Measurements from ENCODE around the gene MYO1A. TPM values are rescaled to one million over a fixed set of nuclear protein-coding genes. Genes with fewer than 3 reads are reported as not detected.

Gene MYO1A
- total and polyA plus RNA-seq, 2 of the 13 experiments (the other 11 are each of a cell fraction or from before 2014, with no cell fraction given), result 5.3 to 6.0 TPM

DNA sequence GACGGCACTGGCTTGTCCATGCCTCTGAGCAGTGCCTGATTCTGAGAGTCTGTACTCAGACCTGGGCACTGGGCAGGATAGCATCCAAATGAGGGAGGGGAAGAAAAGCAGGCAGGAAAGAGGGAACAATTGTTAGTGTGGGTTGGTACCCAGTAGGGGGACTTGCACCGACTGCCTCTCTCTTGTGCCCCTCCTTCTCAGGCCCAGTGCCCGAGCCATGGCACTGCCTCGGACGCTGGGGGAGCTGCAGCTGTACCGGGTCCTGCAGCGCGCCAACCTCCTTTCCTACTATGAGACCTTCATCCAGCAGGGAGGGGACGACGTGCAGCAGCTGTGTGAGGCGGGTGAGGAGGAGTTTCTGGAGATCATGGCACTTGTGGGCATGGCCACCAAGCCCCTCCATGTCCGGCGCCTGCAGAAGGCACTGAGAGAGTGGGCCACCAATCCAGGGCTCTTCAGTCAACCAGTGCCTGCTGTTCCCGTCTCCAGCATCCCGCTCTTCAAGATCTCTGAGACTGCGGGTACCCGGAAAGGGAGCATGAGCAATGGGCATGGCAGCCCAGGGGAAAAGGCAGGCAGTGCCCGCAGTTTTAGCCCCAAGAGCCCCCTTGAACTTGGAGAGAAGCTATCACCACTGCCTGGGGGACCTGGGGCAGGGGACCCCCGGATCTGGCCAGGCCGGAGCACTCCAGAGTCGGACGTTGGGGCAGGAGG, 41.2 kb upstream of the MYO1A start:
- Histone ChIP-seq H4K20me1 (ENCODE audit: insufficient read depth, low read length) (0 out of 2 replicates have a peak, but pooled peaks cover 6% of the 10 kb centered on the region), H3K4me3 (replicated peaks in 1 of 3; ENCODE audit: insufficient read depth in 1 of 3, low read depth in 2 of 3, low read length in 3 of 3) (peak overlapping the region in 2 of 3 experiments; percentile 38 to 93; a peak in 2 of 6 replicates), H3K9ac (ENCODE audit: insufficient read depth, low read depth, low read length) (no peak overlapping the region), H3K4me2 (ENCODE audit: low read depth, low read length) (peak overlapping the region; percentile 81), H3K27ac (ENCODE audit: extremely low read length, insufficient read depth, low read length) (no peak overlapping the region), H3K36me3 (replicated peaks in 1 of 2; ENCODE audit: control insufficient read depth in 1 of 2, insufficient read depth in 2 of 2, low read length in 2 of 2) (peaks cover 10 to 30% of the 10 kb centered on the region in 2 experiments; a peak in 4 of 5 replicates), H3K79me2 (ENCODE audit: insufficient read depth, low read length) (peaks cover 15% of the 10 kb centered on the region), H3K4me1 (ENCODE audit: insufficient read depth, low read length) (peaks cover 29% of the 10 kb centered on the region), H3K9me3 (ENCODE audit: low read length) (no peaks in the 10 kb centered on the region), H3K27me3 (ENCODE audit: control insufficient read depth in 1 of 2, insufficient read depth in 2 of 2, low read length in 2 of 2) (no peaks in the 10 kb centered on the region; a peak in 1 of 5 replicates), H2AFZ (ENCODE audit: low read length) (no peak overlapping the region)
- no peak for FAIRE-seq
- intact Hi-C loops (cut with micrococcal nuclease; ENCODE audit: unreplicated experiment) (no loop called here), in situ Hi-C loops (cut with HindIII; ENCODE audit: extremely low pct_ligation_motif_present, low pct_unique_long_range_greater_than_20kb) (no loop called here)
- BruUV-seq (replicated peaks), result no TSS peak
- no peak for DNase-seq (ENCODE audit: low spot score)
- WGBS (ENCODE audit: low lambda C conversion rate), result 96% methylated on average over 15 of the region's 22 CpGs
- CTCF ChIA-PET (ENCODE audit: low intra/inter-chr PET ratio, low total read pairs), result interaction anchor here (1.6 kb wide), 1 partner anchor 22 kb away, joined by 3 read pairs; no protein-coding TSS in a partner anchor
- peak; percentile 62 for TF ChIP-seq AGO2 (optimal IDR thresholded peaks at IDR 0.05; ENCODE audit: low read depth, low read length)
- TF ChIP-seq, protein P1, sequence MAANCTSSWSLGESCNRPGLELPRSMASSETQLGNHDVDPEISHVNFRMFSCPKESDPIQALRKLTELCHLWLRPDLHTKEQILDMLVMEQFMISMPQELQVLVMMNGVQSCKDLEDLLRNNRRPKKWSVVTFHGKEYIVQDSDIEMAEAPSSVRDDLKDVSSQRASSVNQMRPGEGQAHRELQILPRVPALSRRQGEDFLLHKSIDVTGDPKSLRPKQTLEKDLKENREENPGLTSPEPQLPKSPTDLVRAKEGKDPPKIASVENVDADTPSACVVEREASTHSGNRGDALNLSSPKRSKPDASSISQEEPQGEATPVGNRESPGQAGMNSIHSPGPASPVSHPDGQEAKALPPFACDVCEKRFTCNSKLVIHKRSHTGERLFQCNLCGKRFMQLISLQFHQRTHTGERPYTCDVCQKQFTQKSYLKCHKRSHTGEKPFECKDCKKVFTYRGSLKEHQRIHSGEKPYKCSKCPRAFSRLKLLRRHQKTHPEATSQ (CRISPR knock-in tag; IDR thresholded peaks at IDR 0.05; ENCODE audit: borderline replicate concordance), result no peak
- TF ChIP-seq, protein P2, sequence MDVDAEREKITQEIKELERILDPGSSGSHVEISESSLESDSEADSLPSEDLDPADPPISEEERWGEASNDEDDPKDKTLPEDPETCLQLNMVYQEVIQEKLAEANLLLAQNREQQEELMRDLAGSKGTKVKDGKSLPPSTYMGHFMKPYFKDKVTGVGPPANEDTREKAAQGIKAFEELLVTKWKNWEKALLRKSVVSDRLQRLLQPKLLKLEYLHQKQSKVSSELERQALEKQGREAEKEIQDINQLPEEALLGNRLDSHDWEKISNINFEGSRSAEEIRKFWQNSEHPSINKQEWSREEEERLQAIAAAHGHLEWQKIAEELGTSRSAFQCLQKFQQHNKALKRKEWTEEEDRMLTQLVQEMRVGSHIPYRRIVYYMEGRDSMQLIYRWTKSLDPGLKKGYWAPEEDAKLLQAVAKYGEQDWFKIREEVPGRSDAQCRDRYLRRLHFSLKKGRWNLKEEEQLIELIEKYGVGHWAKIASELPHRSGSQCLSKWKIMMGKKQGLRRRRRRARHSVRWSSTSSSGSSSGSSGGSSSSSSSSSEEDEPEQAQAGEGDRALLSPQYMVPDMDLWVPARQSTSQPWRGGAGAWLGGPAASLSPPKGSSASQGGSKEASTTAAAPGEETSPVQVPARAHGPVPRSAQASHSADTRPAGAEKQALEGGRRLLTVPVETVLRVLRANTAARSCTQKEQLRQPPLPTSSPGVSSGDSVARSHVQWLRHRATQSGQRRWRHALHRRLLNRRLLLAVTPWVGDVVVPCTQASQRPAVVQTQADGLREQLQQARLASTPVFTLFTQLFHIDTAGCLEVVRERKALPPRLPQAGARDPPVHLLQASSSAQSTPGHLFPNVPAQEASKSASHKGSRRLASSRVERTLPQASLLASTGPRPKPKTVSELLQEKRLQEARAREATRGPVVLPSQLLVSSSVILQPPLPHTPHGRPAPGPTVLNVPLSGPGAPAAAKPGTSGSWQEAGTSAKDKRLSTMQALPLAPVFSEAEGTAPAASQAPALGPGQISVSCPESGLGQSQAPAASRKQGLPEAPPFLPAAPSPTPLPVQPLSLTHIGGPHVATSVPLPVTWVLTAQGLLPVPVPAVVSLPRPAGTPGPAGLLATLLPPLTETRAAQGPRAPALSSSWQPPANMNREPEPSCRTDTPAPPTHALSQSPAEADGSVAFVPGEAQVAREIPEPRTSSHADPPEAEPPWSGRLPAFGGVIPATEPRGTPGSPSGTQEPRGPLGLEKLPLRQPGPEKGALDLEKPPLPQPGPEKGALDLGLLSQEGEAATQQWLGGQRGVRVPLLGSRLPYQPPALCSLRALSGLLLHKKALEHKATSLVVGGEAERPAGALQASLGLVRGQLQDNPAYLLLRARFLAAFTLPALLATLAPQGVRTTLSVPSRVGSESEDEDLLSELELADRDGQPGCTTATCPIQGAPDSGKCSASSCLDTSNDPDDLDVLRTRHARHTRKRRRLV (CRISPR knock-in tag; IDR thresholded peaks at IDR 0.05), result no peak
- POLR2A ChIA-PET, result interaction anchor here (4.6 to 13.5 kb wide), 5 partner anchors 9 to 37 kb away, joined by 33 to 309 read pairs (median 109); partner anchors contain the start of genes LRP1, NEMP1 and STAT6
- ATAC-seq, result no peak

Measured in HepG2 (cell line).